SU-DHL-6 (cell line): Measurements from ENCODE around the gene FBXO42.

ENCODE experiments used
- CTCF ChIP-seq: fragments of 200-600 bp; sonication (generic); IDR thresholded peaks from one replicate; pipeline ENCODE4 v1.5.1; 2017; ENCODE audit warnings: antibody characterized with exemption, mild to moderate bottlenecking, low read length, moderate library complexity; ENCODE audit not compliant: insufficient read depth, poor library complexity, severe bottlenecking
- EZH2phosphoT487 ChIP-seq: fragments of 200-600 bp; sonication (generic), shearing (Covaris generic); conservative IDR thresholded peaks from 2 replicates; pipeline ENCODE4 v1.6.1; 2018; ENCODE audit warnings: mild to moderate bottlenecking, antibody characterized with exemption, low read length, moderate library complexity, mixed read lengths

- TF ChIP-seq CTCF = no peak
- TF ChIP-seq EZH2phosphoT487 = no peak
Measured at GRCh38 chr1:16275591-16275990, 76.7 kb downstream of the FBXO42 start.
